ENCODE measurements around the gene CHRDL1. TPM values are rescaled to one million over a fixed set of nuclear protein-coding genes. Genes with fewer than 3 reads are reported as not detected.

Gene CHRDL1
- total and polyA plus RNA-seq, 5 donors from 2014 or later, result not detected

DNA sequence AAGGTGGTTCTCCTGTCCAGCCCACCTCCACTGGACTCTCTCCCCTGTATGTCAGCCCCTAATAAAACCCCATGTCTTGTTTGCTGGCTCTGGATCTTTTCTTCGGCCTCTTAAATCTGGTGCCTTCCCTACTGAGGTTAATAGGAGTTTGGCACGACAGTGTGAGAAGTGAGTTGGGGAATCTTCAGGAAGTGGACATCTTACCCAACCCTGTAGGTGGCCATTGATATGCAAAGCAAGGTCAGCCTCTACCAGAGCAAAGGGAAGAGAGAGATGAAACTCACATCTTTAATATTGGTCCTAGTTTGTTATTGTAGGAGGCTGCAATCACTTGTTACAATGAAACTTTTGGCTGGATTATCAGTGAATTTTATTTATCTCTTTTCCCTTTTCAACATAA, 111.7 kb downstream of the CHRDL1 start:
- no peaks in the 10 kb centered on the region for H3K4me1 Mint-ChIP-seq
- Histone ChIP-seq H3K4me3 (ENCODE audit: low read depth, low read length) (no peak overlapping the region), H3K9me3 (ENCODE audit: control insufficient read depth in 2 of 2, low read length in 2 of 2) (no peaks in the 10 kb centered on the region), H3K27me3 (ENCODE audit: control insufficient read depth, insufficient read depth, low read length) (no peaks in the 10 kb centered on the region), H3K4me1 (ENCODE audit: control insufficient read depth, insufficient read depth, low read length, poor library complexity, severe bottlenecking) (no peaks in the 10 kb centered on the region), H3K36me3 (ENCODE audit: control insufficient read depth, insufficient read depth, low read length) (no peaks in the 10 kb centered on the region), H3K27ac (ENCODE audit: insufficient read depth, low read length, poor library complexity, severe bottlenecking) (no peak overlapping the region)
- DNase-seq, result no peak
- H3K27me3 Mint-ChIP-seq, result no peaks in the 10 kb centered on the region
- H3K4me3 Mint-ChIP-seq, result no peak overlapping the region
- no peaks in the 10 kb centered on the region for H3K9me3 Mint-ChIP-seq
- no peaks in the 10 kb centered on the region for H3K36me3 Mint-ChIP-seq
- H3K27ac Mint-ChIP-seq, result no peak overlapping the region
- no peak for ATAC-seq (ENCODE audit: low read depth in 2 of 2)

- no peaks in the 10 kb centered on the region for H3K9me3 ChIP-seq (ENCODE audit: control insufficient read depth in 2 of 2, low read length in 2 of 2)
- no peaks in the 10 kb centered on the region for H3K36me3 ChIP-seq (ENCODE audit: control insufficient read depth, insufficient read depth, low read length)
- Mint-ChIP-seq H3K4me1 (no peaks in the 10 kb centered on the region), H3K27ac (no peak overlapping the region), H3K27me3 (no peaks in the 10 kb centered on the region), H3K4me3 (no peak overlapping the region), H3K9me3 (peaks cover 0 to 5% (median 0%) of the 10 kb centered on the region in 7 donors), H3K36me3 (no peaks in the 10 kb centered on the region)
- H3K4me3 ChIP-seq (ENCODE audit: low read depth, low read length), result no peak overlapping the region
- no peak for DNase-seq
- H3K27ac ChIP-seq (ENCODE audit: insufficient read depth, low read length, poor library complexity, severe bottlenecking), result no peak overlapping the region
- no peak for ATAC-seq (ENCODE audit: low read depth in 2 of 2)
- no peaks in the 10 kb centered on the region for H3K27me3 ChIP-seq (ENCODE audit: control insufficient read depth, insufficient read depth, low read length)
- no peaks in the 10 kb centered on the region for H3K4me1 ChIP-seq (ENCODE audit: control insufficient read depth, insufficient read depth, low read length, poor library complexity, severe bottlenecking)
Measured at GRCh38 chrX:110678591-110678990, 117.0 kb downstream of the CHRDL1 start.

- H3K36me3 Mint-ChIP-seq, result no peaks in the 10 kb centered on the region
- ATAC-seq (ENCODE audit: low read depth in 2 of 2), result no peak
Measured at GRCh38 chrX:110675886-110676285, 119.7 kb downstream of the CHRDL1 start.

GRCh38 chrX:110671068-110671803, 124.4 kb downstream of the CHRDL1 start:
- Mint-ChIP-seq H3K4me3 (no peak overlapping the region), H3K9me3 (peaks cover 0 to 9% (median 0%) of the 10 kb centered on the region in 7 donors), H3K36me3 (no peaks in the 10 kb centered on the region), H3K27me3 (no peaks in the 10 kb centered on the region), H3K27ac (no peak overlapping the region), H3K4me1 (no peaks in the 10 kb centered on the region)
- H3K36me3 ChIP-seq (ENCODE audit: control insufficient read depth, insufficient read depth, low read length), result no peaks in the 10 kb centered on the region
- H3K9me3 ChIP-seq (ENCODE audit: control insufficient read depth in 2 of 2, low read length in 2 of 2), result no peaks in the 10 kb centered on the region
- no peaks in the 10 kb centered on the region for H3K27me3 ChIP-seq (ENCODE audit: control insufficient read depth, insufficient read depth, low read length)
- ATAC-seq (ENCODE audit: low read depth in 2 of 2), result no peak
- H3K4me1 ChIP-seq (ENCODE audit: control insufficient read depth, insufficient read depth, low read length, poor library complexity, severe bottlenecking), result no peaks in the 10 kb centered on the region
- no peak overlapping the region for H3K4me3 ChIP-seq (ENCODE audit: low read depth, low read length)
- no peak overlapping the region for H3K27ac ChIP-seq (ENCODE audit: insufficient read depth, low read length, poor library complexity, severe bottlenecking)
- no peak for DNase-seq

More at GRCh38 chrX:110675886-110676285, 119.7 kb downstream of the CHRDL1 start:
- H3K4me3 Mint-ChIP-seq, result no peak overlapping the region
- no peak for DNase-seq
- H3K27ac Mint-ChIP-seq, result no peak overlapping the region
- Histone ChIP-seq H3K4me1 (ENCODE audit: control insufficient read depth, insufficient read depth, low read length, poor library complexity, severe bottlenecking) (no peaks in the 10 kb centered on the region), H3K27ac (ENCODE audit: insufficient read depth, low read length, poor library complexity, severe bottlenecking) (no peak overlapping the region), H3K4me3 (ENCODE audit: low read depth, low read length) (no peak overlapping the region), H3K36me3 (ENCODE audit: control insufficient read depth, insufficient read depth, low read length) (no peaks in the 10 kb centered on the region), H3K27me3 (ENCODE audit: control insufficient read depth, insufficient read depth, low read length) (no peaks in the 10 kb centered on the region), H3K9me3 (ENCODE audit: control insufficient read depth in 2 of 2, low read length in 2 of 2) (no peaks in the 10 kb centered on the region)
- peaks cover 0 to 6% (median 0%) of the 10 kb centered on the region in 7 donors for H3K9me3 Mint-ChIP-seq
- no peaks in the 10 kb centered on the region for H3K4me1 Mint-ChIP-seq
- H3K27me3 Mint-ChIP-seq, result no peaks in the 10 kb centered on the region

- Mint-ChIP-seq H3K4me3 (no peak overlapping the region), H3K27ac (no peak overlapping the region), H3K9me3 (peaks cover 0 to 9% (median 0%) of the 10 kb centered on the region in 7 donors), H3K4me1 (no peaks in the 10 kb centered on the region), H3K36me3 (no peaks in the 10 kb centered on the region), H3K27me3 (no peaks in the 10 kb centered on the region)
- DNase-seq (no peak), ATAC-seq (ENCODE audit: low read depth in 2 of 2) (no peak)
- Histone ChIP-seq H3K27me3 (ENCODE audit: control insufficient read depth, insufficient read depth, low read length) (no peaks in the 10 kb centered on the region), H3K27ac (ENCODE audit: insufficient read depth, low read length, poor library complexity, severe bottlenecking) (no peak overlapping the region), H3K36me3 (ENCODE audit: control insufficient read depth, insufficient read depth, low read length) (no peaks in the 10 kb centered on the region), H3K9me3 (ENCODE audit: control insufficient read depth in 2 of 2, low read length in 2 of 2) (no peaks in the 10 kb centered on the region), H3K4me1 (ENCODE audit: control insufficient read depth, insufficient read depth, low read length, poor library complexity, severe bottlenecking) (no peaks in the 10 kb centered on the region), H3K4me3 (ENCODE audit: low read depth, low read length) (no peak overlapping the region)
Measured at GRCh38 chrX:110669572-110669971, 126.0 kb downstream of the CHRDL1 start.

DNA sequence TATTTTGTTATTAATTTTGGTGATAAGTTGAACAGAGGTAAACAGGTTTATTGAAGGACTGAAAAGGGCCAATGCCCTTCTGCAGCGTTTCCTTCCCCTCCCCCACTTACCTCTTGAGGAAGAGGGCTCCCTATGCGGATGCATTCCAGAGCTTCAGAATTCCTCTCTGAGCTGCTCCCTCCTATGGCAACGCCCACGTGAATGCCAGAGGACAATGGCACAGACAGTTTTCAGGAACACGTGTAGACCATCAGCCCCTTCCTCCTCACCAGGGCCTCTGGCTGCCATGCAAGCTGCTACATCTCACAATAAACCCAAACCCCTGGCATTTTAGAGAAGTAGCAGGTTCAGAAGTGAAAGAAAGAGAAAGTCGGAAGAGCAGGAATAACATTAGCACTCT, 127.9 kb downstream of the CHRDL1 start:
- Mint-ChIP-seq H3K27ac (no peak overlapping the region), H3K36me3 (no peaks in the 10 kb centered on the region), H3K4me1 (no peaks in the 10 kb centered on the region), H3K9me3 (peaks cover 0 to 7% (median 0%) of the 10 kb centered on the region in 7 donors), H3K4me3 (no peak overlapping the region), H3K27me3 (no peaks in the 10 kb centered on the region)
- DNase-seq, result no peak
- Histone ChIP-seq H3K36me3 (ENCODE audit: control insufficient read depth, insufficient read depth, low read length) (no peaks in the 10 kb centered on the region), H3K9me3 (ENCODE audit: control insufficient read depth in 2 of 2, low read length in 2 of 2) (no peaks in the 10 kb centered on the region), H3K27me3 (ENCODE audit: control insufficient read depth, insufficient read depth, low read length) (no peaks in the 10 kb centered on the region), H3K4me1 (ENCODE audit: control insufficient read depth, insufficient read depth, low read length, poor library complexity, severe bottlenecking) (no peaks in the 10 kb centered on the region), H3K27ac (ENCODE audit: insufficient read depth, low read length, poor library complexity, severe bottlenecking) (no peak overlapping the region), H3K4me3 (ENCODE audit: low read depth, low read length) (no peak overlapping the region)
- no peak for ATAC-seq (ENCODE audit: low read depth in 2 of 2)

- no peak overlapping the region for H3K27ac Mint-ChIP-seq
Measured at GRCh38 chrX:110665223-110666002, 130.2 kb downstream of the CHRDL1 start.

More at GRCh38 chrX:110665223-110666002, 130.2 kb downstream of the CHRDL1 start:
- Mint-ChIP-seq H3K4me1 (no peaks in the 10 kb centered on the region), H3K36me3 (no peaks in the 10 kb centered on the region), H3K4me3 (no peak overlapping the region), H3K27me3 (no peaks in the 10 kb centered on the region), H3K9me3 (peaks cover 0 to 3% (median 0%) of the 10 kb centered on the region in 7 donors)
- Histone ChIP-seq H3K4me3 (ENCODE audit: low read depth, low read length) (no peak overlapping the region), H3K4me1 (ENCODE audit: control insufficient read depth, insufficient read depth, low read length, poor library complexity, severe bottlenecking) (no peaks in the 10 kb centered on the region), H3K27me3 (ENCODE audit: control insufficient read depth, insufficient read depth, low read length) (no peaks in the 10 kb centered on the region), H3K36me3 (ENCODE audit: control insufficient read depth, insufficient read depth, low read length) (no peaks in the 10 kb centered on the region), H3K9me3 (ENCODE audit: control insufficient read depth in 2 of 2, low read length in 2 of 2) (no peaks in the 10 kb centered on the region), H3K27ac (ENCODE audit: insufficient read depth, low read length, poor library complexity, severe bottlenecking) (no peak overlapping the region)
- ATAC-seq (ENCODE audit: low read depth in 2 of 2) (no peak), DNase-seq (peak in 1 of 3 donors; percentile 10)
